Naive B cell (primary cell): ENCODE measurements around the gene EFNA1. TPM values are rescaled to one million over a fixed set of nuclear protein-coding genes. Genes with fewer than 3 reads are reported as not detected.

ENCODE experiments used
- ATAC-seq, 2 donors: fragments of 150-1000 bp; cut with Tn5 transposase; 2 replicates each; pipeline ENCODE4 v1.10.0; 2021; ENCODE audit warnings: low read depth in 2 of 2, mild to moderate bottlenecking in 2 of 2, moderate library complexity in 2 of 2
- DNase-seq: peaks from one replicate; pipeline ENCODE4 v3.0.0; 2022
- H3K27ac Mint-ChIP-seq, 6 donors: one replicate each; pipeline ENCODE4 v1.8.0; 2020 to 2022; ENCODE audit warnings: mild to moderate bottlenecking in 6 of 6, mixed read lengths in 6 of 6, moderate library complexity in 5 of 6, inconsistent platforms in 2 of 6
- H3K27me3 Mint-ChIP-seq, 3 donors: one replicate each; pipeline ENCODE4 v1.8.0; 2021 to 2022; ENCODE audit warnings: mixed read lengths in 3 of 3, mild to moderate bottlenecking in 1 of 3
- H3K36me3 Mint-ChIP-seq, 2 donors: one replicate each; pipeline ENCODE4 v1.8.0; 2020 to 2022; ENCODE audit warnings: mixed read lengths in 2 of 2, inconsistent platforms in 1 of 2, mild to moderate bottlenecking in 1 of 2
- H3K4me1 Mint-ChIP-seq, 3 donors: one replicate each; pipeline ENCODE4 v1.8.0; 2020 to 2022; ENCODE audit warnings: mixed read lengths in 3 of 3, inconsistent platforms in 1 of 3, mild to moderate bottlenecking in 1 of 3, moderate library complexity in 1 of 3
- H3K4me3 Mint-ChIP-seq, 8 donors: one replicate each; pipeline ENCODE4 v1.8.0; 2020 to 2022; ENCODE audit warnings: mild to moderate bottlenecking in 8 of 8, mixed read lengths in 8 of 8, moderate library complexity in 8 of 8, inconsistent platforms in 2 of 8
- H3K9me3 Mint-ChIP-seq, 7 donors: one replicate each; pipeline ENCODE4 v1.8.0; 2020 to 2022; ENCODE audit warnings: mixed read lengths in 7 of 7, mild to moderate bottlenecking in 5 of 7, inconsistent platforms in 2 of 7, moderate library complexity in 1 of 7
- polyA plus RNA-seq, 6 donors: library from polyadenylated mRNA; unstranded; fragments of 300-500 nt; fragmentation: Illumina TruSeq; gene quantifications; one replicate each; pipeline ENCODE4 v1.2.3, GENCODE V29; 2021; ENCODE audit warnings: low read depth in 6 of 6

EFNA1 gene
- polyA plus RNA-seq, 6 donors from 2014 or later, result 0.18 to 0.82 (median 0.56) TPM; not detected in 3

DNA sequence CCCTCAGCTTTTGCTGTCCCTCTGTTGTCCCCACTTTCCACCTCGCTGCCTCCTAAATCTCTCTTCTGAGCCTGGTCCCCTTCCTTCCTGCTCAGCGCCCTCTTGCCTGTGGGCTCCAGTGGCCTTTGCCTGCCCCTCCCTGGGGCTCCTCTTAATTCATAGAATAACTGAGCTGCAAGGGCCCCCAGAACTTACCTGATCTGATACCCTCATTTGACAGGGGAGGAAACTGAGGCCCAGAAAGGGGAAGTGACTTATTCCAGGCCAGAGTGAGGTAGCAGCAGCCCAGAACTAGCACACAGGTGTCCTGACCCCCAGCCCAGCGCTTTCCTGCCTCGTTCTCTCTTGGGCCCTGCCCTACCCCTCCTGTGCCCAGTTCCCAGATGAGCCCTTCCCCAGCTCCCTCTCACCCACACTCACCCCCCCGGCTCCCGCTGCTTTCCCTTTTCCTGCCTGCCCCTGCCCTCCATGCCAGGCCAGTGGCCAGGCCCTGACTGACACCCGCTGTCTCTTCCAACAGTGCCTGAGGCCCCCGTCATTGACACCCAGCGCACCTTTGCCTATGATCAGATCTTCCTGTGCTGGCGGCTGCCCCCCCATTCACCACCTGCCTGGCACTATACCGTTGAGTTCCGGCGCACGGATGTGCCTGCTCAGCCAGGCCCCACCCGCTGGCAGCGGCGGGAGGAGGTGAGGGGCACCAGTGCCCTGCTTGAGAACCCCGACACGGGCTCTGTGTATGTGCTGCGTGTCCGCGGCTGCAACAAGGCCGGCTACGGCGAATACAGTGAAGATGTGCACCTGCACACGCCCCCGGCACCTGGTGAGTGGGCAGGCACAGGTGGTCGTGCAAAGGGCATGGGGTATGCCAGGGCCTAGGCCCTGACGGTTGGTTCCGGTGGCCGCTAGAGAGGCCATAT is 51.7 kb downstream of the EFNA1 start:
- Mint-ChIP-seq H3K9me3 (no peaks in the 10 kb centered on the region), H3K27ac (peak overlapping the region in 2 of 6 donors; percentile 63 to 67), H3K4me1 (peaks cover 25 to 30% (median 26%) of the 10 kb centered on the region in 3 donors), H3K27me3 (no peaks in the 10 kb centered on the region), H3K36me3 (no peaks in the 10 kb centered on the region), H3K4me3 (no peak overlapping the region)
- no peak for ATAC-seq
- no peak for DNase-seq

DNA sequence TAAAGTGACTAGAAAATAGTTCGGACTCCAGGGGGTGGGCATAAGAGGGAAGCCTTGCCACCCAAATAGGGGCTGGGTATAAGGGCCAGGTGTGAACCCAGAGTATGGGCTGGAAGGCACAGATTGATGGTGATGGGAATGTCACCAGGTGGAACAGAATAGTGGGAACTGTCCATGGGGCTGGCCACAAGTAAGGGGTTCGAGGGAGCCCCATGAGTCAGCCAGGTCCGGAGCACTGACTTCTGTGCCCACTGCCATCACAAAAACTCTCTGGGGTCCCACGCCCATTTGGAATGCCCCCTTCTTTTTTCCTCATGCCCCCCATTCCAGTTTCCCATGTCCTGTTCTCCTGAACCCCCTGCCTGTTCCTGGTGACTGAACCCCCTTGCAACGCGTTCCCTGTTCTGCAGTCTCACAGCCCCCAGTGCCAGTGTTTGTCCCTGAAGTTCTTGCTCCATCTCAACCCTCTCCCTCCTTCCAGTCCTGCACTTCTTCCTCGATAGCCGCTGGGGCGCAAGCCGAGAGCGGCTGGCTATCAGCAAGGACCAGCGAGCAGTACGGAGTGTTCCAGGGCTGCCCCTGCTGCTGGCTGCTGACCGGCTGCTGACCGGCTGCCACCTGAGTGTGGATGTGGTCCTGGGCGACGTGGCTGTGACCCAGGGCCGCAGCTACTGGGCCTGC is 53.8 kb downstream of the EFNA1 start:
- no peak overlapping the region for H3K4me3 Mint-ChIP-seq
- DNase-seq (no peak), ATAC-seq (no peak)
- H3K9me3 Mint-ChIP-seq, result no peaks in the 10 kb centered on the region
- peaks cover 29 to 38% (median 31%) of the 10 kb centered on the region in 3 donors for H3K4me1 Mint-ChIP-seq
- no peak overlapping the region for H3K27ac Mint-ChIP-seq
- no peaks in the 10 kb centered on the region for H3K27me3 Mint-ChIP-seq
- no peaks in the 10 kb centered on the region for H3K36me3 Mint-ChIP-seq

DNA sequence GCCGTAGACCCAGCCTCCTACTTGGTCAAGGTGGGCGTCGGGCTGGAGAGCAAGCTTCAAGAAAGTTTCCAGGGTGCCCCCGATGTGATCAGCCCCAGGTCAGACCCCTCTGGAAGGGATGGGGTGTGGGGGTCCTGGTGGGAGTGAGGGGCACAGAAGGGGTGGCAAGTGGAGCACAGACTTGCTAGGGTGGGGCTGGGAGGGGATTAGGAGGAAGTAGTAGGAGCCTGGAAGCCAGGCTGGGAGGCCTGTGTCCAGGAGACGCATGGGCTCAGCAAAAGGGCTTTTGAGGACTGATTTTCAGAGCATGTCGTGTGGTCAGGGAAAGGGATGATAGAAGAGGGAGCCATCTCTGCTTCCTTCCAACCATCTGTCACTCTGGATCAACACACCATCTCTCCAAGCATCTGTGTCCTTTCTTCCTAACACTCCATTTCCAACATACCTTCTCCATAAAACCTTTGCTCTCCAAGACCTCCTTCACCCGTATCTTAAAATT is 54.4 kb downstream of the EFNA1 start:
- Mint-ChIP-seq H3K9me3 (no peaks in the 10 kb centered on the region), H3K4me3 (no peak overlapping the region), H3K27me3 (no peaks in the 10 kb centered on the region), H3K27ac (no peak overlapping the region), H3K4me1 (peaks cover 25 to 35% (median 27%) of the 10 kb centered on the region in 3 donors), H3K36me3 (no peaks in the 10 kb centered on the region)
- DNase-seq, result no peak
- no peak for ATAC-seq

DNA sequence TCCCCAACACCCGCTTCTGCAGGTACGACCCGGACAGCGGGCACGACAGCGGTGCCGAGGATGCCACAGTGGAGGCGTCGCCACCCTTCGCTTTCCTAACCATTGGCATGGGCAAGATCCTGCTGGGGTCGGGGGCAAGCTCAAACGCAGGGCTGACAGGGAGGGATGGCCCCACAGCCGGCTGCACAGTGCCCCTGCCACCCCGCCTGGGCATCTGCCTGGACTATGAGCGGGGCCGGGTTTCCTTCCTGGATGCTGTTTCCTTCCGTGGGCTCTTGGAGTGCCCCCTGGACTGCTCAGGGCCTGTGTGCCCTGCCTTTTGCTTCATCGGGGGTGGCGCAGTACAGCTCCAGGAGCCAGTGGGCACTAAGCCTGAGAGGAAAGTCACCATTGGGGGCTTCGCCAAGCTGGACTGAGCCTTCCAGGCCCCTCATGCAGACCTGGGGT is 56.1 kb downstream of the EFNA1 start:
- peaks cover 0 to 2% (median 0%) of the 10 kb centered on the region in 7 donors for H3K9me3 Mint-ChIP-seq
- H3K4me3 Mint-ChIP-seq, result no peak overlapping the region
- peaks cover 28 to 41% (median 33%) of the 10 kb centered on the region in 3 donors for H3K4me1 Mint-ChIP-seq
- no peak overlapping the region for H3K27ac Mint-ChIP-seq
- no peaks in the 10 kb centered on the region for H3K36me3 Mint-ChIP-seq
- DNase-seq, result no peak
- H3K27me3 Mint-ChIP-seq, result no peaks in the 10 kb centered on the region
- no peak for ATAC-seq

DNA sequence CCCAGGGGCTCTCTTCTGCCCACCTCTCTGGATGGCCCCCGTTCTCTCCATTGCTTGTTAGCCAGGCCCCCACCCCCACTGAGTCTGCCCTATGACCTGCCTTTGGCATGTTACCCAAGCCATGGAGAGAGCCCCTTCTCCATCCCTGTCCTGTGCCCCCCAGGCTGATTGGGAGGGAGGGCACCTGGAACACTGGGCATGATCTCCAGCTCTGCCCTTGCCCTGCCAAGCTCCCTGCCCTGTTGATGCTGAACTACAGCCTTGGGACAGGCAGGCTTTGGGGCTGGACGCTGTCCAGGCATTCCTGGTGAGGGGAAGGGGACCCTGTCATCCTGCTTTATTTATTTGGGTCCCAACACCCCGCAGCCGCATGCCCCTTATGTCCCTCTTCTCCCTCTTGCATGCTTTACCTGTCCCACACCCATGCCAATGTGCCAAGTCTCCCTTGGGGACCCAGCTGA is 56.7 kb downstream of the EFNA1 start:
- no peak for DNase-seq
- H3K9me3 Mint-ChIP-seq, result peaks cover 0 to 2% (median 0%) of the 10 kb centered on the region in 7 donors
- H3K27ac Mint-ChIP-seq, result no peak overlapping the region
- ATAC-seq, result no peak
- H3K36me3 Mint-ChIP-seq, result no peaks in the 10 kb centered on the region
- no peaks in the 10 kb centered on the region for H3K27me3 Mint-ChIP-seq
- peaks cover 28 to 37% (median 33%) of the 10 kb centered on the region in 3 donors for H3K4me1 Mint-ChIP-seq
- peak overlapping the region in 1 of 8 donors; percentile 40 for H3K4me3 Mint-ChIP-seq

Other genes starting within 250 kb of the EFNA1 start
- gene PMVK, start 191.2 kb upstream of the EFNA1 start, polyA plus RNA-seq, result 10 to 100 TPM; 30.8 to 45.7 (median 33.3) TPM
- gene PBXIP1, start 171.8 kb upstream of the EFNA1 start, polyA plus RNA-seq, result 10 to 100 TPM; 36.2 to 77.3 (median 69.5) TPM
- 10 to 100 TPM in 5 of 6 donors, 1 to 10 TPM in 1; 10.0 to 45.1 (median 29.4) TPM for gene PYGO2, start 166.1 kb upstream of the EFNA1 start, polyA plus RNA-seq
- 10 to 100 TPM; 23.3 to 34.0 (median 26.3) TPM for gene SHC1, start 157.1 kb upstream of the EFNA1 start, polyA plus RNA-seq
- gene CKS1B, start 153.2 kb upstream of the EFNA1 start, polyA plus RNA-seq, result 100 to 1,000 TPM; 117 to 196 (median 131) TPM
- 10 to 100 TPM; 37.0 to 57.0 (median 49.4) TPM for gene FLAD1, start 144.5 kb upstream of the EFNA1 start, polyA plus RNA-seq
- gene LENEP, start 134.3 kb upstream of the EFNA1 start, polyA plus RNA-seq, result not detected
- 1 to 10 TPM in 5 of 6 donors, not detected in 1; 2.2 to 5.5 (median 2.7) TPM for gene ZBTB7B, start 125.1 kb upstream of the EFNA1 start, polyA plus RNA-seq
- not detected for gene DCST2, start 94.1 kb upstream of the EFNA1 start, polyA plus RNA-seq
- not detected for gene DCST1, start 94.1 kb upstream of the EFNA1 start, polyA plus RNA-seq
- gene ADAM15, start 76.6 kb upstream of the EFNA1 start, polyA plus RNA-seq, result 1 to 10 TPM; 2.8 to 8.8 (median 7.0) TPM
- gene EFNA4, start 64.1 kb upstream of the EFNA1 start, polyA plus RNA-seq, result 1 to 10 TPM in 5 of 6 donors, not detected in 1; 2.6 to 6.0 (median 3.3) TPM
- 1 to 10 TPM in 3 of 6 donors, under 1 TPM in 2, not detected in 1; 0.54 to 2.9 (median 2.1) TPM for gene EFNA3, start 49.0 kb upstream of the EFNA1 start, polyA plus RNA-seq
- gene SLC50A1, start 8.0 kb downstream of the EFNA1 start, polyA plus RNA-seq, result 100 to 1,000 TPM; 152 to 273 (median 201) TPM
- gene DPM3, start 12.7 kb downstream of the EFNA1 start, polyA plus RNA-seq, result 100 to 1,000 TPM in 1 of 6 donors, 10 to 100 TPM in 5; 77.4 to 100 (median 90.5) TPM
- gene KRTCAP2, start 45.4 kb downstream of the EFNA1 start, polyA plus RNA-seq, result 100 to 1,000 TPM; 340 to 379 (median 354) TPM
- gene TRIM46, start 46.0 kb downstream of the EFNA1 start, polyA plus RNA-seq, result under 1 TPM in 2 of 6 donors, not detected in 4; 0.13 to 0.35 TPM
- 1 to 10 TPM; 1.1 to 3.9 (median 2.2) TPM for gene THBS3, start 80.0 kb downstream of the EFNA1 start, polyA plus RNA-seq
- gene MTX1, start 80.8 kb downstream of the EFNA1 start, polyA plus RNA-seq, result 10 to 100 TPM; 35.5 to 49.1 (median 42.0) TPM
- 1 to 10 TPM in 3 of 6 donors, under 1 TPM in 3; 0.54 to 1.7 (median 1.2) TPM for gene ENTREP3, start 127.6 kb downstream of the EFNA1 start, polyA plus RNA-seq
- gene SCAMP3, start 134.5 kb downstream of the EFNA1 start, polyA plus RNA-seq, result 100 to 1,000 TPM; 100 to 142 (median 125) TPM
- gene CLK2, start 145.6 kb downstream of the EFNA1 start, polyA plus RNA-seq, result 10 to 100 TPM; 11.6 to 28.2 (median 18.1) TPM
- gene HCN3, start 149.6 kb downstream of the EFNA1 start, polyA plus RNA-seq, result under 1 TPM in 2 of 6 donors, not detected in 4; 0.08 to 0.33 TPM
- gene PKLR, start 173.6 kb downstream of the EFNA1 start, polyA plus RNA-seq, result not detected
- gene FDPS, start 181.0 kb downstream of the EFNA1 start, polyA plus RNA-seq, result 100 to 1,000 TPM in 5 of 6 donors, 10 to 100 TPM in 1; 99.4 to 187 (median 117) TPM
- gene RUSC1, start 193.0 kb downstream of the EFNA1 start, polyA plus RNA-seq, result 1 to 10 TPM in 5 of 6 donors, not detected in 1; 3.4 to 6.5 (median 5.0) TPM